OCI-LY3 (cell line): ENCODE data around the gene HEY2.

Experiments
- EZH2phosphoT487 ChIP-seq: fragments of 200-600 bp; shearing (Covaris generic); IDR thresholded peaks from 2 replicates; pipeline ENCODE4 v1.6.1; 2018; ENCODE audit warnings: antibody characterized with exemption, mixed run types, low read depth
- TF ChIP-seq, protein P1 (sequence below): fragments of 200-600, 300-600 bp; sonication (generic); IDR thresholded peaks from 2 replicates; pipeline ENCODE4 v1.5.1; 2014; ENCODE audit warnings: antibody characterized with exemption, low read length, low read depth

DNA sequence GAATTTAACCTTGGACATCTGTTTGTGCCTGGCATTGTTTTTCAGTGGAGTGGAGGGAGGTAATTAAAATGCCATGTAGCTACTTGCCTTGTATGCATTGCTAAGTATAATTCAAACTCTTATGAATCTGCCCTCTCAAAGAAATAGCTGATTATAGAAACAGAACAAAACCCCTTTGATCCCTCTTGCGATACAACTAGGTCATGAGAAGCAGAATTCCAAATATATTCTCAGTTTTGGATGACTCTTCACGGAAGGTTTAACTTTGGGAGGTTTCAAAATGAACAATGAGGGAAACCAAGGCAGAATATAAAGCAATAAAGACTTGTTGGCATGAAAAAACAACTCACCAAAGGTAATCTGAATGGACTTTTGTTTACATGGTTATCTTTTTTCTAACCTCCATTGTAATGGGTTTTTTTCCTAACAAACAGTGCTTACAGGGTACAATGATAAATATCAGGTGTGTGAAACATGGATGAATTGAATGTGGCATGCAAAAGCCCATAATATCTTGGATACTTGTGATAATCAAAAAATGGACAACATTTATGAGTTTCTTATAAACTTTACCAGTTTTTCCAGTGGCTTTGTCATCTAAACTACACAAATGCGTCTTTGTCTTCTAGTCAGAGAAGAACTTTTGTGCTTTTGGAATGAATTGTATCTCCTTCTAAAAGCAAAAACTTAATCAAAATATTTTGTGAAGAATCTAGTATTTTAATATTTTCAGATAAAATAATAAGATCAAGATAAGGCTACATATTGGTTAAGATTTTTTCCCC is 15.7 kb upstream of the HEY2 start:
- TF ChIP-seq, protein P1, sequence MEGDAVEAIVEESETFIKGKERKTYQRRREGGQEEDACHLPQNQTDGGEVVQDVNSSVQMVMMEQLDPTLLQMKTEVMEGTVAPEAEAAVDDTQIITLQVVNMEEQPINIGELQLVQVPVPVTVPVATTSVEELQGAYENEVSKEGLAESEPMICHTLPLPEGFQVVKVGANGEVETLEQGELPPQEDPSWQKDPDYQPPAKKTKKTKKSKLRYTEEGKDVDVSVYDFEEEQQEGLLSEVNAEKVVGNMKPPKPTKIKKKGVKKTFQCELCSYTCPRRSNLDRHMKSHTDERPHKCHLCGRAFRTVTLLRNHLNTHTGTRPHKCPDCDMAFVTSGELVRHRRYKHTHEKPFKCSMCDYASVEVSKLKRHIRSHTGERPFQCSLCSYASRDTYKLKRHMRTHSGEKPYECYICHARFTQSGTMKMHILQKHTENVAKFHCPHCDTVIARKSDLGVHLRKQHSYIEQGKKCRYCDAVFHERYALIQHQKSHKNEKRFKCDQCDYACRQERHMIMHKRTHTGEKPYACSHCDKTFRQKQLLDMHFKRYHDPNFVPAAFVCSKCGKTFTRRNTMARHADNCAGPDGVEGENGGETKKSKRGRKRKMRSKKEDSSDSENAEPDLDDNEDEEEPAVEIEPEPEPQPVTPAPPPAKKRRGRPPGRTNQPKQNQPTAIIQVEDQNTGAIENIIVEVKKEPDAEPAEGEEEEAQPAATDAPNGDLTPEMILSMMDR, result no peak
- no peak for TF ChIP-seq EZH2phosphoT487
